SK-N-SH (cell line): ENCODE measurements around the gene MYMK. TPM values are rescaled to one million over a fixed set of nuclear protein-coding genes. Genes with fewer than 3 reads are reported as not detected.
A peak's percentile ranks its signal among the peaks of the same experiment; 100 is the strongest.

Experiments
- CTCF ChIA-PET: fragments of 300-600, 350-600 bp; formaldehyde crosslinking; extraction: SDS; loops from one replicate; lab custom pipeline; 2021; lab: Yijun Ruan, JAX
- POLR2A ChIA-PET: fragments of 350-600 bp; sonication (Branson Sonifier 250); formaldehyde crosslinking; extraction: SDS; loops from one replicate; lab custom pipeline; 2020; ENCODE audit warnings: antibody characterized with exemption, inconsistent platforms; lab: Yijun Ruan, JAX
- DNase-seq: peaks from one replicate; pipeline ENCODE4 v3.0.0; 2012
- H2AFZ ChIP-seq: fragments of 200-600 bp; sonication (generic); 2 replicates; pipeline ENCODE4 v1.8.1; 2016; ENCODE audit warnings: antibody characterized with exemption, mild to moderate bottlenecking, low read depth
- H3F3A ChIP-seq: fragments of 200-600 bp; sonication (generic); replicated peaks from 2 replicates; pipeline ENCODE3; 2016; ENCODE audit warnings: antibody characterized with exemption, mild to moderate bottlenecking; ENCODE audit not compliant: insufficient read depth
- H3K27ac ChIP-seq, 2 experiments: fragments of 200-500 bp in 1 of 2; fragments of 200-600 bp in 1 of 2; sonication (Bioruptor generic) in 1 of 2; sonication (generic), shearing (Covaris generic) in 1 of 2; 2 replicates each; pipeline versions ENCODE4 v1.5.1 to v1.6.1; 2014 to 2016; ENCODE audit warnings: low read depth in 2 of 2, inconsistent platforms in 1 of 2, low read length in 1 of 2, mild to moderate bottlenecking in 1 of 2, mixed read lengths in 1 of 2
- H3K27me3 ChIP-seq: fragments of 200-600 bp; sonication (generic), shearing (Covaris generic); 2 replicates; pipeline ENCODE4 v1.6.1; 2016; ENCODE audit warnings: mixed run types; ENCODE audit not compliant: insufficient read depth
- H3K36me3 ChIP-seq, 2 experiments: fragments of 200-500 bp in 1 of 2; fragments of 200-600 bp in 1 of 2; sonication (Bioruptor generic) in 1 of 2; sonication (generic) in 1 of 2; replicated peaks in 1 of 2; 2 replicates each; pipeline versions ENCODE3 to v1.5.1; 2014 to 2016; ENCODE audit warnings: low read length in 1 of 2, mild to moderate bottlenecking in 1 of 2; ENCODE audit not compliant: insufficient read depth in 2 of 2, control insufficient read depth in 1 of 2
- H3K4me1 ChIP-seq, 2 experiments: fragments of 200-500 bp in 1 of 2; fragments of 200-600 bp in 1 of 2; sonication (Bioruptor generic) in 1 of 2; sonication (generic), shearing (Covaris generic) in 1 of 2; 2 replicates each; pipeline versions ENCODE4 v1.5.1 to v1.6.1; 2014 to 2016; ENCODE audit warnings: low read depth in 1 of 2, low read length in 1 of 2, mixed run types in 1 of 2; ENCODE audit not compliant: insufficient read depth in 2 of 2, control insufficient read depth in 1 of 2
- H3K4me2 ChIP-seq: fragments of 200-600 bp; sonication (generic), shearing (Covaris generic); 2 replicates; pipeline ENCODE4 v1.6.1; 2017; ENCODE audit warnings: mixed run types
- H3K4me3 ChIP-seq, 2 experiments: fragments of 200-500 bp in 1 of 2; fragments of 200-600 bp in 1 of 2; sonication (Bioruptor generic) in 1 of 2; sonication (generic), shearing (Covaris generic) in 1 of 2; 2 replicates each; pipeline versions ENCODE4 v1.5.1 to v1.8.1; 2014 to 2016; ENCODE audit warnings: low read depth in 2 of 2, inconsistent platforms in 1 of 2, low read length in 1 of 2, mild to moderate bottlenecking in 1 of 2, mixed read lengths in 1 of 2, moderate library complexity in 1 of 2
- H3K79me2 ChIP-seq: fragments of 200-600 bp; sonication (generic); 2 replicates; pipeline ENCODE4 v1.8.1; 2017; ENCODE audit warnings: mild to moderate bottlenecking; ENCODE audit not compliant: insufficient read depth
- H3K9ac ChIP-seq: fragments of 200-600 bp; sonication (generic); 2 replicates; pipeline ENCODE4 v1.6.1; 2017; ENCODE audit warnings: mixed run types
- H3K9me2 ChIP-seq: fragments of 200-600 bp; sonication (generic); 2 replicates; pipeline ENCODE4 v1.6.1; 2017; ENCODE audit warnings: mixed run types
- H3K9me3 ChIP-seq: fragments of 200-600 bp; sonication (generic); 2 replicates; pipeline ENCODE4 v1.6.1; 2017; ENCODE audit warnings: mixed run types, mild to moderate bottlenecking, moderate library complexity
- H4K20me1 ChIP-seq: fragments of 200-600 bp; sonication (generic); 2 replicates; pipeline ENCODE4 v1.6.1; 2017; ENCODE audit warnings: mild to moderate bottlenecking, mixed run types; ENCODE audit not compliant: insufficient read depth
- FOSL2 ChIP-seq: IDR thresholded peaks from 2 replicates; pipeline ENCODE4 v1.4.0; 2012; ENCODE audit warnings: low read depth, mild to moderate bottlenecking, moderate library complexity, borderline replicate concordance
- FOXJ3 ChIP-seq: sonication (generic); formaldehyde crosslinking; IDR thresholded peaks from 2 replicates; pipeline ENCODE4 v1.5.1; 2020; ENCODE audit warnings: mild to moderate bottlenecking, missing genetic modification reagents
- FOXM1 ChIP-seq: IDR thresholded peaks from 2 replicates; pipeline ENCODE4 v1.4.0; 2012; ENCODE audit warnings: low read depth, mild to moderate bottlenecking
- GABPA ChIP-seq: IDR thresholded peaks from 2 replicates; pipeline ENCODE4 v1.4.0; 2012; ENCODE audit warnings: low read depth, mild to moderate bottlenecking
- GATA2 ChIP-seq: sonication (generic); formaldehyde crosslinking; IDR thresholded peaks from 2 replicates; pipeline ENCODE4 v1.5.0; 2020; ENCODE audit warnings: mild to moderate bottlenecking, missing genetic modification reagents
- MXI1 ChIP-seq: IDR thresholded peaks from 2 replicates; pipeline ENCODE4 v1.6.1; 2012; ENCODE audit warnings: mild to moderate bottlenecking, low read depth, low read length, improper control_type of control experiment
- NFIC ChIP-seq: IDR thresholded peaks from 2 replicates; pipeline ENCODE4 v1.4.0; 2012; ENCODE audit warnings: borderline replicate concordance
- NRF1 ChIP-seq: IDR thresholded peaks from 2 replicates; pipeline ENCODE4 v1.6.1; 2012; ENCODE audit warnings: low read depth, mild to moderate bottlenecking, low read length
- POLR2AphosphoS5 ChIP-seq: IDR thresholded peaks from 2 replicates; pipeline ENCODE4 v1.6.1; 2012; ENCODE audit warnings: low read depth, low read length
- RAD21 ChIP-seq: IDR thresholded peaks from 2 replicates; pipeline ENCODE4 v1.6.1; 2012; ENCODE audit warnings: mild to moderate bottlenecking, low read length
- RFX5 ChIP-seq: IDR thresholded peaks from 2 replicates; pipeline ENCODE4 v1.6.1; 2012; ENCODE audit warnings: mild to moderate bottlenecking, improper control_type of control experiment, low read length
- WGBS: methylation state at CpG from one replicate; pipeline ENCODE4 v1.1.6; 2017; ENCODE audit warnings: low lambda C conversion rate; 5-methylcytosine and 5-hydroxymethylcytosine counted together
- polyA plus RNA-seq, 3 experiments: library from polyadenylated mRNA; depleted of rRNA; stranded (reverse); fragments of >200 nt; gene quantifications; 2 replicates each; pipeline ENCODE4 v1.2.3, GENCODE V29; 2012
- TF ChIP-seq, protein P1 (sequence below): fragments of 150-350 bp; IDR thresholded peaks from 2 replicates; pipeline ENCODE4 v1.6.1; 2017; ENCODE audit warnings: antibody characterized with exemption, low read length, low read depth, borderline replicate concordance
- TF ChIP-seq, protein P2 (sequence below): fragments of 200-600 bp; sonication (generic); IDR thresholded peaks from 2 replicates; pipeline ENCODE4 v1.6.1; 2017; ENCODE audit warnings: antibody characterized with exemption, mild to moderate bottlenecking, moderate library complexity
- TF ChIP-seq, protein P3 (sequence below): IDR thresholded peaks from 2 replicates; pipeline ENCODE4 v1.4.0; 2012; ENCODE audit warnings: low read depth, borderline replicate concordance

MYMK gene
- polyA plus RNA-seq, 1 of the 3 experiments (the other 2 are of a cell fraction): not detected

DNA sequence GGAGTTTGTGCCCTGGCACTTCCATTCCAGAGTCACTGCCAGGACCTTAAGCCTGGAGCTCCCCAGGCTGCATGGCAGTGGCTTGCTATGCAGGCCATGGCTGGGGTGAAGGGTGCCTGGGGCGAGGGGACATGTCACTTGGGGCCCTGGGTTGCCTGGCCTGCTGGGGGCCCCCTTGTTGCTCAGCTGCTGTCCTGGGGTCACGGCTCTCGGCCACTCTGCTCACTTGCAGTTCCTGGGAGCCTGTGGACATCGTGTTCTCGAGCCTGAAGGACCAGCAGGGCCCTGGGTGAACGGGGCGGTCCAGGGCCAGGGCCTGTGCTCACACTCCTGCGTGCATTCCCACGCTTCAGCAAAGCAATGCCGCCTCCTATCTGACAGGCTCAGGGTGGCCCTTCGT lies 31.3 kb downstream of the MYMK start:
- Histone ChIP-seq H3F3A (no peaks in the 10 kb centered on the region), H2AFZ (no peak overlapping the region)
- WGBS: no CpG with 5 or more reads among the region's 11 CpGs

More for the DNA sequence above, 31.3 kb downstream of the MYMK start:
- no peaks in the 10 kb centered on the region for H4K20me1 ChIP-seq
- no peaks in the 10 kb centered on the region for H3K79me2 ChIP-seq
- DNase-seq: no peak
- H3K4me3 ChIP-seq: no peak overlapping the region
- H3K9me3 ChIP-seq: no peaks in the 10 kb centered on the region
- no peak overlapping the region for H3K9ac ChIP-seq
- no peaks in the 10 kb centered on the region for H3K9me2 ChIP-seq
- no peaks in the 10 kb centered on the region for H3K27me3 ChIP-seq
- peaks cover 0 to 36% of the 10 kb centered on the region in 2 experiments; a peak in 1 of 4 replicates for H3K4me1 ChIP-seq
- ChIA-PET POLR2A (no interaction called here), CTCF (interaction anchor here (0.9 to 1.4 kb wide), 2 partner anchors 10 to 12 kb away, joined by 3 to 4 read pairs; no protein-coding TSS in a partner anchor)
- peak overlapping the region in 1 of 2 experiments; percentile 67; a peak in 1 of 4 replicates for H3K27ac ChIP-seq
- H3K36me3 ChIP-seq: no peaks in the 10 kb centered on the region
- TF ChIP-seq FOSL2 (no peak), RAD21 (no peak), FOXM1 (no peak), RFX5 (no peak), GABPA (no peak), NRF1 (no peak), POLR2AphosphoS5 (no peak), GATA2 (CRISPR knock-in tag) (no peak), FOXJ3 (CRISPR knock-in tag) (no peak), NFIC (no peak), MXI1 (no peak)
- TF ChIP-seq, protein P1, sequence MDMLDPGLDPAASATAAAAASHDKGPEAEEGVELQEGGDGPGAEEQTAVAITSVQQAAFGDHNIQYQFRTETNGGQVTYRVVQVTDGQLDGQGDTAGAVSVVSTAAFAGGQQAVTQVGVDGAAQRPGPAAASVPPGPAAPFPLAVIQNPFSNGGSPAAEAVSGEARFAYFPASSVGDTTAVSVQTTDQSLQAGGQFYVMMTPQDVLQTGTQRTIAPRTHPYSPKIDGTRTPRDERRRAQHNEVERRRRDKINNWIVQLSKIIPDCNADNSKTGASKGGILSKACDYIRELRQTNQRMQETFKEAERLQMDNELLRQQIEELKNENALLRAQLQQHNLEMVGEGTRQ: no peak
- TF ChIP-seq, protein P2, sequence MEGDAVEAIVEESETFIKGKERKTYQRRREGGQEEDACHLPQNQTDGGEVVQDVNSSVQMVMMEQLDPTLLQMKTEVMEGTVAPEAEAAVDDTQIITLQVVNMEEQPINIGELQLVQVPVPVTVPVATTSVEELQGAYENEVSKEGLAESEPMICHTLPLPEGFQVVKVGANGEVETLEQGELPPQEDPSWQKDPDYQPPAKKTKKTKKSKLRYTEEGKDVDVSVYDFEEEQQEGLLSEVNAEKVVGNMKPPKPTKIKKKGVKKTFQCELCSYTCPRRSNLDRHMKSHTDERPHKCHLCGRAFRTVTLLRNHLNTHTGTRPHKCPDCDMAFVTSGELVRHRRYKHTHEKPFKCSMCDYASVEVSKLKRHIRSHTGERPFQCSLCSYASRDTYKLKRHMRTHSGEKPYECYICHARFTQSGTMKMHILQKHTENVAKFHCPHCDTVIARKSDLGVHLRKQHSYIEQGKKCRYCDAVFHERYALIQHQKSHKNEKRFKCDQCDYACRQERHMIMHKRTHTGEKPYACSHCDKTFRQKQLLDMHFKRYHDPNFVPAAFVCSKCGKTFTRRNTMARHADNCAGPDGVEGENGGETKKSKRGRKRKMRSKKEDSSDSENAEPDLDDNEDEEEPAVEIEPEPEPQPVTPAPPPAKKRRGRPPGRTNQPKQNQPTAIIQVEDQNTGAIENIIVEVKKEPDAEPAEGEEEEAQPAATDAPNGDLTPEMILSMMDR: no peak
- TF ChIP-seq, protein P3, sequence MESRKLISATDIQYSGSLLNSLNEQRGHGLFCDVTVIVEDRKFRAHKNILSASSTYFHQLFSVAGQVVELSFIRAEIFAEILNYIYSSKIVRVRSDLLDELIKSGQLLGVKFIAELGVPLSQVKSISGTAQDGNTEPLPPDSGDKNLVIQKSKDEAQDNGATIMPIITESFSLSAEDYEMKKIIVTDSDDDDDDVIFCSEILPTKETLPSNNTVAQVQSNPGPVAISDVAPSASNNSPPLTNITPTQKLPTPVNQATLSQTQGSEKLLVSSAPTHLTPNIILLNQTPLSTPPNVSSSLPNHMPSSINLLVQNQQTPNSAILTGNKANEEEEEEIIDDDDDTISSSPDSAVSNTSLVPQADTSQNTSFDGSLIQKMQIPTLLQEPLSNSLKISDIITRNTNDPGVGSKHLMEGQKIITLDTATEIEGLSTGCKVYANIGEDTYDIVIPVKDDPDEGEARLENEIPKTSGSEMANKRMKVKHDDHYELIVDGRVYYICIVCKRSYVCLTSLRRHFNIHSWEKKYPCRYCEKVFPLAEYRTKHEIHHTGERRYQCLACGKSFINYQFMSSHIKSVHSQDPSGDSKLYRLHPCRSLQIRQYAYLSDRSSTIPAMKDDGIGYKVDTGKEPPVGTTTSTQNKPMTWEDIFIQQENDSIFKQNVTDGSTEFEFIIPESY: no peak
- no peak overlapping the region for H3K4me2 ChIP-seq
